Retinal pigment epithelial cell (primary cell): ENCODE measurements around the gene MLC1.

Experiments used
- DNase-seq: peaks from one replicate; pipeline ENCODE4 v3.0.0-alpha.2; 2010; ENCODE audit warnings: low read depth
- H3K4me3 ChIP-seq: 2 replicates; pipeline ENCODE4 v1.5.1; 2011; ENCODE audit warnings: mild to moderate bottlenecking, low read length, control low read depth, moderate library complexity
- CTCF ChIP-seq: conservative IDR thresholded peaks from 2 replicates; pipeline ENCODE4 v1.5.1; 2011; ENCODE audit warnings: low read depth, low read length, control low read depth, inconsistent platforms

MLC1 gene

DNA sequence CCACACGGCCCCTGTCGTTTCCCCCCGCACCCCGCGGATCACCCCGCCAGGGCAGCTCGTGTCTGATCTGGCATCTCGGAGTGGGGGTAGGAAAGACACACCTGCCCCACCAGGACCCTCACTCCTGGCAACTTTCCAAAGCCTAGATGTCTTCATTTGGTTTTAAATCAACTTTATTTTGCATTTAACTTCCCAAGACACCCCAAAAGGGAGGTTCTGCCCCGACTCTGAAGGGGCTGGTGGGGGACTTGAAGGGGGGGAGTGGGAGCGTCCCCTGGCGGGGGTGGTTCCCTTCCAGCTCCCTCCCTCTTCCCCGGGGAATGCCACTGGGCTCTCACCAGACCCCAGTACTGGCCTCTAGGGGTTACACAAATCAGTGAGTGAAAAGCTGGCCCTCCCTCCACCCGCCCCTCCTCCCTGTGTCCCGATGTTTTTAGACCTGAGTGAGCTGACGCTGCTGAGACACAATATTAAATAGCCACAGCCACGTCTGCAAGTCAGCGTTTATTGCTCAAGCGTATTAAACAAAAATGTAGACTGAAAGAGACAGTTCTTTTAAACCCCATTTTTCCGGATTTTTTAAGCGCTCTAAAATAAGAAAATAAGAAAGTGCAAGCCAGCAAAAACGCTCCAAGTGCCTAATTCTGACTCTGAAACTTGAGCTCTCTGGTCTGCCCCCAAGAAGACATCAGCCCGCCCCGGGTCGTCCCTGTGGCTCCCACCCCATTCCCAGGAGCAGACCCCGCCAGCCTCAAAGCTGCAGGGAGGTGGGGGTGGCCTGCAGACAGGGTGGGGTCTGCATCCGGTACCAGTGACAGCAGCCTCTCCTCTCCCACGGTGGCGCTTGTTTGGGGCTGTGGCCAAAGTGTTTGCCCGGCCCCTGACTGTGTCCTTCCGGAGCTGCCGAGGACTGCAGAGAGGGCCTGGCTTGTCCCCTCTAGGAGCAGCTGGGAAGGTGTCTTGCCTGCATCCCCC lies 26.0 kb downstream of the MLC1 start:
- TF ChIP-seq CTCF: peak; percentile 24
- H3K4me3 ChIP-seq: no peak overlapping the region
- no peak for DNase-seq

DNA sequence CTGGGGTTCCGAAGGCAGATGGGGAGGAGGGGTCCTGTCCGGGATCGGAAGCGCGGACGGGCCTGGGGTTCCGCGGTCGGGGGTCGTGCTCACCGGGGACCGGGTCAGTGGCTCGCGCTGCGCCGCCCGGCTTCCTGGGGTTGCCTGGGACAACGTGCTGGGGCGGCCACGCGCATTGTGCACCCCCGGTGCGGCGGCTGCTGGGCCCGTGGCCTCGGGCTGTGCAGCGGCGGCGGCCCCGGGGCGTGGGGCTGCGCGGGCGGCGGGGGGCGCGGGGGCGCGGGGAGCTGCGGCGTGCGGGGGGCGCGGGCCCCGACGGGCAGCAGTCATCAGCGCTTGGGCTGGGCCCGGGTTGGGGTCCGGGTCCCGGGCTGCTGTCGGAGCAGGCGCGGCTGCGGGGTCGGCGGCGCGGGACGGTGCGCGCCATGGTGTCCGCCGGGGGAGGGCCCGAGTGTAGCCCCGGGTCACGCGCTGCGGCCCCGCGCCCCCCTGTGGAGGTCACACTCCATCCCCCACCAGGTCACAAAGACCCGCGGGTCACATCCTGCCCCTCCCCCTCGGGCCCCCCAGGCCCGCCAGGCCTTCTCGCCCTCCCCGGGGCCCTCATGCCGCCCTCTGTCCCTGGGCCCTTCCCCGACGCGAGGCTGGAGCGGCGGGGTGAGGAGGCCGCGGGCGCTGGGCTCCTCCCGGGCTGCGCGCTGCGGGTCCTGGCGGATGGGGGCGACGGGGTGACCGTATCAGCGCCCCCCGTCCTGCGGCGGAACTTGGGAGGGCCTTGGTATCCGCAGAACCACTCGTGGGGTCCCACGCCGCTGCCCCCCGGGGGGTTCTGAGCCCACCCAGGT lies 26.9 kb downstream of the MLC1 start, which contains the start of gene TTLL8:
TSS of gene TTLL8 (minus strand) at position 238 of the 845 bp plus-strand sequence.
- H3K4me3 ChIP-seq: no peak within 1 kb of the TSS
- TF ChIP-seq CTCF: no peak
- DNase-seq: no peak

- TF ChIP-seq CTCF: no peak
- H3K4me3 ChIP-seq: no peak overlapping the region
- DNase-seq: no peak
Observed at GRCh38 chr22:50057278-50058060, 27.8 kb downstream of the MLC1 start.

DNA sequence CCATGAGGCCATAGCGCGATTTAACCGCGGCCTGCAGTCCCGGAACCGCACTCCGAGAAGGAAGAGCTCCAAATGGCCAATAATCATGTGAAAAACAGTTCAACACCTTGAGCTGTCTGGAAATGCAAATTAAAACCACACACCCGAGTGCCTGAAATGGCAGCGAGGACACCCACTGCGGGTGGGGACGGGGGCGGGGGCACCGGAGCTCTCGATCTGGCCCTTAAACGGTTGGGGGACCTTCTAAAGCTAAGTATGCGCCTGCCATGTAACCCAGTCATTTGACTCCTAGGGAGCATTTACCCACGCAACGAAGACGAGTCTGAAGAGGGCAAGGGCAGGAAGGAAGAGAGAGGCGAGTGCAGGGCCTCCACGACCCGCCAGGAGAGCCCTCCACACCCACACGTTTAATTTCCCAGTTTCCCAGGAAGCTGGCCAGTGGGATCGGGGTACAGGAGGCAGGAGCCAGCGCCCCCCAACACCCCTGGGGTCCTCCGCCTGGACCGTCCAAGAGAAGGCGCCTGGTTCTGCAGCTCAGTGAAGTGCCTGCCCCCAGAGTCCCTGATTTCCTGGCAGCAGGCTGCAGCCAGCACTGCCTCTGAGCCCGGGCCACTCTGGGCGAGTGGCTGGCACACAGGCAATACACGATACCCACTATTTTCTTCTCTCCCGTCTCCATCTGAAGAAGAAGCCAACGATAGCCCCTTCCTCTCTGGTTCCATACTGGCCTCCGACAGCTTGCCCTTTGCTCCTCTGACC lies 28.8 kb downstream of the MLC1 start:
- no peak for TF ChIP-seq CTCF
- H3K4me3 ChIP-seq: no peak overlapping the region
- DNase-seq: no peak

GRCh38 chr22:50053861-50054260 lies 31.4 kb downstream of the MLC1 start:
- TF ChIP-seq CTCF: no peak
- no peak for DNase-seq
- H3K4me3 ChIP-seq: no peak overlapping the region

GRCh38 chr22:50051930-50052329 lies 33.3 kb downstream of the MLC1 start:
- DNase-seq: no peak
- no peak for TF ChIP-seq CTCF
- no peak overlapping the region for H3K4me3 ChIP-seq
